ENCODE results near the gene GRID2. TPM values are rescaled to one million over a fixed set of nuclear protein-coding genes. Genes with fewer than 3 reads are reported as not detected.

GRID2 gene
- polyA plus RNA-seq (2012; rRNA removed): 0.08 TPM in 1 of 2 replicates, not detected in the other
- polyA plus RNA-seq (2012; cell fraction: cytosol; rRNA removed): 0.01 TPM in 1 of 2 replicates, not detected in the other
- polyA plus RNA-seq (2012; cell fraction: nucleus; rRNA removed): 0.02 TPM in 1 of 2 replicates, not detected in the other

- no peaks in the 10 kb centered on the region for H4K20me1 ChIP-seq (ENCODE audit: insufficient read depth)
- no peaks in the 10 kb centered on the region for H3K9me2 ChIP-seq
- H3K27ac ChIP-seq (ENCODE audit: low read depth in 2 of 2, low read length in 1 of 2): no peak within 1 kb of the TSS
- POLR2A ChIA-PET: no interaction called here
- peak; percentile 73 for DNase-seq
- peak within 1 kb of the TSS; percentile 49 to 65 for H3K4me3 ChIP-seq (ENCODE audit: low read depth in 2 of 2, low read length in 1 of 2)
- no peaks in the 10 kb centered on the region for H3K9me3 ChIP-seq
- no peak within 1 kb of the TSS for H3K9ac ChIP-seq
- TF ChIP-seq GABPA (IDR thresholded peaks at IDR 0.05; ENCODE audit: low read depth): no peak
- no peak for TF ChIP-seq CHD2 (IDR thresholded peaks at IDR 0.05; ENCODE audit: low read length, partially characterized antibody)
- TF ChIP-seq MEF2A (IDR thresholded peaks at IDR 0.05; ENCODE audit: borderline replicate concordance, low read depth): no peak
- no peak for TF ChIP-seq FOXJ3 (CRISPR knock-in tag; IDR thresholded peaks at IDR 0.05)
- no peak for TF ChIP-seq EZH2phosphoT487 (IDR thresholded peaks at IDR 0.05; ENCODE audit: borderline replicate concordance, low read depth)
- TF ChIP-seq RAD21 (IDR thresholded peaks at IDR 0.05; ENCODE audit: low read length): no peak
- no peak for TF ChIP-seq POLR2AphosphoS5 (IDR thresholded peaks at IDR 0.05; ENCODE audit: low read depth, low read length)
- no peak for TF ChIP-seq JUND (IDR thresholded peaks at IDR 0.05)
- TF ChIP-seq IRF3 (IDR thresholded peaks at IDR 0.05; ENCODE audit: low read depth, low read length): no peak
- no peak for TF ChIP-seq USF1 (IDR thresholded peaks at IDR 0.05; ENCODE audit: borderline replicate concordance, low read depth)
- TF ChIP-seq GATA2 (CRISPR knock-in tag; IDR thresholded peaks at IDR 0.05): no peak
- no peak for TF ChIP-seq YY1 (IDR thresholded peaks at IDR 0.05; ENCODE audit: low read depth)
- 1% methylated on average over 26 of the region's 29 CpGs for WGBS (ENCODE audit: low lambda C conversion rate)
- CTCF ChIA-PET: no interaction called here
- no peaks in the 10 kb centered on the region for H3K36me3 ChIP-seq (replicated peaks in 1 of 2; ENCODE audit: control insufficient read depth in 1 of 2, insufficient read depth in 2 of 2, low read length in 1 of 2)
- H2AFZ ChIP-seq (ENCODE audit: low read depth): peak within 1 kb of the TSS; percentile 69; the same call in 1 of the 2 replicates
- H3K27me3 ChIP-seq (ENCODE audit: insufficient read depth): peaks cover 24% of the 10 kb centered on the region
- H3K4me2 ChIP-seq: peak within 1 kb of the TSS; percentile 94
- H3K79me2 ChIP-seq (ENCODE audit: insufficient read depth): no peaks in the 10 kb centered on the region
- peaks cover 0 to 24% of the 10 kb centered on the region in 2 experiments; a peak in 2 of 4 replicates for H3K4me1 ChIP-seq (ENCODE audit: control insufficient read depth in 1 of 2, insufficient read depth in 2 of 2, low read depth in 1 of 2, low read length in 1 of 2)
- H3F3A ChIP-seq (replicated peaks; ENCODE audit: insufficient read depth): peaks cover 7% of the 10 kb centered on the region
Measured at GRCh38 chr4:92303621-92304027, at the start of gene GRID2. GRID2 (plus strand) TSS chr4:92303966.

GRCh38 chr4:92253986-92254671 is 49.6 kb upstream of the GRID2 start:
- Histone ChIP-seq H3K9ac (no peak overlapping the region), H3K27me3 (ENCODE audit: insufficient read depth) (no peaks in the 10 kb centered on the region), H3F3A (replicated peaks; ENCODE audit: insufficient read depth) (no peaks in the 10 kb centered on the region), H3K4me1 (ENCODE audit: control insufficient read depth in 1 of 2, insufficient read depth in 2 of 2, low read depth in 1 of 2, low read length in 1 of 2) (no peaks in the 10 kb centered on the region), H3K27ac (ENCODE audit: low read depth in 2 of 2, low read length in 1 of 2) (no peak overlapping the region), H3K4me3 (ENCODE audit: low read depth in 2 of 2, low read length in 1 of 2) (no peak overlapping the region), H4K20me1 (ENCODE audit: insufficient read depth) (no peaks in the 10 kb centered on the region), H3K9me2 (no peaks in the 10 kb centered on the region), H3K9me3 (no peaks in the 10 kb centered on the region), H3K36me3 (replicated peaks in 1 of 2; ENCODE audit: control insufficient read depth in 1 of 2, insufficient read depth in 2 of 2, low read length in 1 of 2) (no peaks in the 10 kb centered on the region), H2AFZ (ENCODE audit: low read depth) (no peak overlapping the region), H3K4me2 (no peak overlapping the region), H3K79me2 (ENCODE audit: insufficient read depth) (no peaks in the 10 kb centered on the region)
- WGBS (ENCODE audit: low lambda C conversion rate): 47% methylated on average over 4 of the region's 4 CpGs
- no peak for DNase-seq
- no peak for TF ChIP-seq CTCF (IDR thresholded peaks at IDR 0.05)
- no peak for TF ChIP-seq YY1 (IDR thresholded peaks at IDR 0.05; ENCODE audit: low read depth)
- no peak for TF ChIP-seq FOXJ3 (CRISPR knock-in tag; IDR thresholded peaks at IDR 0.05)
- TF ChIP-seq RCOR1 (IDR thresholded peaks at IDR 0.05; ENCODE audit: low read length): no peak
- no peak for TF ChIP-seq REST (IDR thresholded peaks at IDR 0.05; ENCODE audit: low read depth, low read length)
- TF ChIP-seq GATA2 (CRISPR knock-in tag; IDR thresholded peaks at IDR 0.05): no peak
- no peak for TF ChIP-seq IRF3 (IDR thresholded peaks at IDR 0.05; ENCODE audit: low read depth, low read length)
- no peak for TF ChIP-seq FOSL2 (IDR thresholded peaks at IDR 0.05; ENCODE audit: borderline replicate concordance, low read depth)
- ChIA-PET POLR2A (no interaction called here), CTCF (no interaction called here)

Measured in SK-N-SH (cell line).